Bronchial epithelial cell (primary cell): ENCODE data around the gene RECQL5. TPM values are rescaled to one million over a fixed set of nuclear protein-coding genes. Genes with fewer than 3 reads are reported as not detected.
A peak's percentile ranks its signal among the peaks of the same experiment; 100 is the strongest.

Experiments used
- DNase-seq: peaks from one replicate; pipeline ENCODE4 v3.0.0-alpha.2; 2010; ENCODE audit warnings: low read depth
- FAIRE-seq: peaks from 2 replicates; lab custom pipeline; 2011; peaks lifted over from hg19 to GRCh38; lab: Jason Lieb, UNC
- H3K27me3 ChIP-seq: 2 replicates; pipeline ENCODE4 v1.5.1; 2011; ENCODE audit warnings: low read length; ENCODE audit not compliant: control insufficient read depth, insufficient read depth
- H3K36me3 ChIP-seq: 2 replicates; pipeline ENCODE4 v1.5.1; 2011; ENCODE audit warnings: low read length; ENCODE audit not compliant: control insufficient read depth, insufficient read depth
- H3K4me3 ChIP-seq: 2 replicates; pipeline ENCODE4 v1.5.1; 2011; ENCODE audit warnings: mild to moderate bottlenecking, low read depth, low read length, control low read depth
- CTCF ChIP-seq: IDR thresholded peaks from 2 replicates; pipeline ENCODE4 v1.5.1; 2011; ENCODE audit warnings: mild to moderate bottlenecking, moderate library complexity, low read length, control low read depth, inconsistent platforms; ENCODE audit not compliant: insufficient read depth, severe bottlenecking
- total RNA-seq: library from RNA; depleted of rRNA; stranded (reverse); fragments of >200 nt; gene quantifications from 2 replicates; pipeline ENCODE4 v1.2.1, GENCODE V29; 2014

Gene RECQL5
- total RNA-seq, 1 donor from 2014 or later, result 11.6 TPM

GRCh38 chr17:75662511-75662910 lies 4.4 kb downstream of the RECQL5 start:
- Histone ChIP-seq H3K4me3 (no peak overlapping the region), H3K27me3 (no peaks in the 10 kb centered on the region), H3K36me3 (peaks cover 14% of the 10 kb centered on the region)
- no peak for TF ChIP-seq CTCF
- FAIRE-seq (no peak), DNase-seq (no peak)

GRCh38 chr17:75661531-75661930 lies 5.4 kb downstream of the RECQL5 start:
- no peak for TF ChIP-seq CTCF
- Histone ChIP-seq H3K4me3 (no peak overlapping the region), H3K36me3 (peaks cover 19% of the 10 kb centered on the region), H3K27me3 (no peaks in the 10 kb centered on the region)
- FAIRE-seq (no peak), DNase-seq (no peak)

GRCh38 chr17:75658237-75658636 lies 8.7 kb downstream of the RECQL5 start:
- no peak overlapping the region for H3K4me3 ChIP-seq
- peaks cover 20% of the 10 kb centered on the region for H3K36me3 ChIP-seq
- FAIRE-seq, result no peak
- no peaks in the 10 kb centered on the region for H3K27me3 ChIP-seq
- no peak for TF ChIP-seq CTCF
- DNase-seq, result no peak

- no peak overlapping the region for H3K4me3 ChIP-seq
- peaks cover 21% of the 10 kb centered on the region for H3K36me3 ChIP-seq
These were observed 12.8 kb downstream of the RECQL5 start for GRCh38 chr17:75654176-75654575.

GRCh38 chr17:75652934-75653549 lies 13.9 kb downstream of the RECQL5 start:
- H3K27me3 ChIP-seq, result no peaks in the 10 kb centered on the region
- peaks cover 19% of the 10 kb centered on the region for H3K36me3 ChIP-seq
- TF ChIP-seq CTCF, result peak; percentile 81
- DNase-seq (peak; percentile 31), FAIRE-seq (no peak)
- no peak overlapping the region for H3K4me3 ChIP-seq

More at GRCh38 chr17:75654176-75654575, 12.8 kb downstream of the RECQL5 start:
- no peaks in the 10 kb centered on the region for H3K27me3 ChIP-seq
- TF ChIP-seq CTCF, result peak; percentile 46
- DNase-seq (no peak), FAIRE-seq (no peak)

GRCh38 chr17:75652341-75652740 lies 14.6 kb downstream of the RECQL5 start:
- Histone ChIP-seq H3K27me3 (no peaks in the 10 kb centered on the region), H3K4me3 (no peak overlapping the region), H3K36me3 (peaks cover 17% of the 10 kb centered on the region)
- TF ChIP-seq CTCF, result no peak
- no peak for DNase-seq
- no peak for FAIRE-seq
